HG02623 (cell line): ENCODE results near the gene ATP4B.

ENCODE experiments used
- ATAC-seq: cut with Tn5 transposase; IDR thresholded peaks from one replicate; pipeline ENCODE4 v1.9.1; 2021; ENCODE audit warnings: moderate library complexity; ENCODE audit not compliant: unreplicated experiment

ATP4B gene

GRCh38 chr13:113657851-113658741 lies at the start of gene ATP4B:
ATP4B (minus strand) TSS chr13:113658198; CDS start chr13:113658144, 54 bp downstream.
- no peak for ATAC-seq

- no peak for ATAC-seq
Observed at GRCh38 chr13:113672002-113672651, 14.1 kb upstream of the ATP4B start.

DNA sequence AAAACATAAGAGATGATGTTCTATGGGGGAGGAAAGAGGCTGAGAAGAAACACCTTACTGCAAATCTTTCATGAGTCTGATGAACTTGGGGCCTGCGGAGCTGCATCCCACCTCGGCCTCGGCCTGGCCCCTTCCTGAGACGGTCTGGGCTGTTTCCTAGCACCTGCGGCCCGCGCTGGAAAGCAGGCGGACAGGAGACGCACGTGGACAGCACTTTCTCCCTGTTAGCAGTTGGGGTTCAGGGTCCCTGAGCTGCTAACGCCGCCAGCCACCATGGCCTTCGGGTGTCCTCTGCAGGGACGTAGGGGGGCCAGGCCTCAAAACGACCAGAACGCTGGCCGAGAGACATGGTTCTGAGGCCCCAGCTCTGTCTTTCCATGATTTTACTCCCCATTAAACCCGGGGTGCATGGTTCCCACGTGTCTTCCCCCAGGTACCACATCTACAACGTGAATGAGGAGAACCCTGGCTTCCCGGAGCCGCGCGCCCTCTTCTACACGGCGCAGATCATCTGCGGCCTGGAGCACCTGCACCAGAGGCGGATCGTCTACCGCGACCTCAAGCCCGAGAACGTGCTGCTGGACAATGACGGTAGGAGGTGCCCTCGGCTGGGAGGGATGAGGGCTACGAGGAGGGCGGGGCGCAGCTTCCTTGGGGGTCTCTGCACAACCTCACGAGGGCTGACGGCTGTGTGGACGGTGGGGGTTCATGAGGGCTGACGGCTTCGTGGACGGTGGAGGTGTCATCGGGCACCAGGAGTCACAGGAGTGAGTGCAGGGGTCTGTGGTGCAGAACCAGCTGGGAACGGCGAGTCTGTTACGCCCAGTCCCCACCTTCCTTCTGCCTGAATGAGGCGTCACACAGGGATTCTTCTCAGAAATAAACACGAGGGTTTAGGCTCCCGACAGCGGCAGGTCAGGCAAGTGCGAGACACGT lies 13.3 kb upstream of the ATP4B start:
- no peak for ATAC-seq

DNA sequence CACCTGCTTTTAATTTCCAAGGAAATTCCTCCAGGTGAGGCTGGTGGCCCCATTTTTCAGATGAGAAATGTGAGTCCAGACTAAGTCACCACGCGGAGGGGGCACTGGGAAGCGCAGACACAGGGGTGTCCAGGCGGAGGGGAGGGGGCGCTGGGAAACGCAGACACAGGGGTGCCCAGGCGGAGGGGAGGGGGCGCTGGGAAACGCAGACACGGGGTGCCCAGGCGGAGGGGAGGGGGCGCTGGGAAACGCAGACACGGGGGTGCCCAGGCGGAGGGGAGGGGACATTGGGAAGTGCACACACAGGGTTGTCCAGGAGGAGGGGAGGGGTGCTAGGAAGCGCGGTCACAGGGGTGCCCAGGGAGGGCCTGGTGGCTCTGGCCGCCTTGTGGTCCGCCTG lies 12.5 kb upstream of the ATP4B start:
- ATAC-seq: no peak

DNA sequence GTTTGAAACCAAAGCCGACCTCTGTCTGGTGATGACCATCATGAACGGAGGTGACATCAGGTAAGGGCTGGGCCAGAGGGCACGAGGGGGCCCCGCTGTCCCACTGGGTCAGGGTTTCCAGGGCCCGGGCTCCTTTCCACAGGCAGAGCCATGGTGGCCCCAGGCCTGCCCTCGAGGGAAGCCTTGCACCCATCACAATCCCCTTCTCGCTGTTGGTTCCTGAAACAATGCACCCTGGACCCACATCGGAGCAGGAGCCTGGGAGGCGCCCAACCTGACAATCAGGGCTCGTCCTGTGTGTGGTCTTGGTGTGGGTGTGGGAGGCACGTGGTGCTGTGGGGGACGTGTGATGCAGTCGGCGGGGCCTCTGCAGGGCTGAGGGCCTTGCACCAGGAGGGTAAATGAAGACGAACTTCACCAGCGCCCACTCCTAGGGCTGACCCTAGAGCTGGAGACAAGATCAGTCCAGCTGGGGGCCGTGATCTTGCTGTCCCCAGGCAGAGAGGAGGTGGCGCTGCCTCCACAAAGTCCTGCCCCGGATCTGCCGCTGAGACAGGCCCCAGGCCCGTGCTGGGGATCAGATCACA lies 11.8 kb upstream of the ATP4B start:
- ATAC-seq: no peak

DNA sequence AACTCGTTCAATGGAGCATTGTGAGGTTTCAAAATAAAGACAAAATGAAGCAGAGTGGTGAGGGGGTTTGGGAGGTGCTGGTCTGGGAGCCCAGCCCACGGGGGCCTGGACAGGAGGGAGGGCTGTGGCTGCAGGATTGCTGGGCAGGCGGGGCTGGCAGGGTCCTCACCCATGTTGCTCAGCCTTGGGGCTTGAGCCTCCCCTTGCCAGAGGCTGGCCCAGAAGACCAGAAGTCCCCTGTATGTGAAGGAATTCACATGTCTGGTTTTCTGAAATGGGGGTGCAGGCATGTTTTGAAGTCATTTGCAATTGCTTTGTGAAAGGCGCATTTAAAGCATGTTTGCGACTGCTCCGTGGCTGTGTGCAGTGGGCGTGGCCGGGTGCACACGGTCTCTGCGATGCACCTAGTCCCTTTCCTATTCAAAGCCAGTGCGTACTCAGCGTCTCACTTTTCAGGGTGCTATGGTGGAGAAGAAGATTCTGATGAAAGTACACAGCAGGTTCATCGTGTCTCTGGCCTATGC lies 11.3 kb upstream of the ATP4B start:
- ATAC-seq: no peak

DNA sequence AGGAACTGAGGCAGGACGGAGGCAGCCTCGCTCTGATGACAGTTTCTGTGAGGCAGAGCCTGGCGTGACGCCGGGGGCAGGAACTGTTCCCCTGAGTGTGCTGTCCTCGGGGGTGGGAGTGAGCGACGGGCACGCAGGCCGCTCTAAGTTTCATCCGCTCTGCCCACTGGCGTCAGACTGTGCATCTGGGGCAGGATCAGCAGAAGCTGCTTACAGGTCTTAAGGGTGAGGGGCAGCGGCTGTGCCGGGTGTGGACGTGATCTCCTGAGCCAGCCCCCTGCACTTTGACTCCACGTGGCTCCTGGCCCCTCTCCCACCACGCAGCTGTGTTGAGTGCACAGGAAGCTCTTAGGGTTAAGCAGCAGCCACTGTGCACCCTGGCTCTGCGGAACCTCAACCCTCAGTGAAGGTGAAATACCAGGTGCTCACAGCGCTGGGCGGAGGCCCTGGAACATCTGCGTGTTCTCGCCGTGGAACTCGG lies 10.5 kb upstream of the ATP4B start:
- no peak for ATAC-seq

GRCh38 chr13:113667771-113668490 lies 9.9 kb upstream of the ATP4B start:
- no peak for ATAC-seq

DNA sequence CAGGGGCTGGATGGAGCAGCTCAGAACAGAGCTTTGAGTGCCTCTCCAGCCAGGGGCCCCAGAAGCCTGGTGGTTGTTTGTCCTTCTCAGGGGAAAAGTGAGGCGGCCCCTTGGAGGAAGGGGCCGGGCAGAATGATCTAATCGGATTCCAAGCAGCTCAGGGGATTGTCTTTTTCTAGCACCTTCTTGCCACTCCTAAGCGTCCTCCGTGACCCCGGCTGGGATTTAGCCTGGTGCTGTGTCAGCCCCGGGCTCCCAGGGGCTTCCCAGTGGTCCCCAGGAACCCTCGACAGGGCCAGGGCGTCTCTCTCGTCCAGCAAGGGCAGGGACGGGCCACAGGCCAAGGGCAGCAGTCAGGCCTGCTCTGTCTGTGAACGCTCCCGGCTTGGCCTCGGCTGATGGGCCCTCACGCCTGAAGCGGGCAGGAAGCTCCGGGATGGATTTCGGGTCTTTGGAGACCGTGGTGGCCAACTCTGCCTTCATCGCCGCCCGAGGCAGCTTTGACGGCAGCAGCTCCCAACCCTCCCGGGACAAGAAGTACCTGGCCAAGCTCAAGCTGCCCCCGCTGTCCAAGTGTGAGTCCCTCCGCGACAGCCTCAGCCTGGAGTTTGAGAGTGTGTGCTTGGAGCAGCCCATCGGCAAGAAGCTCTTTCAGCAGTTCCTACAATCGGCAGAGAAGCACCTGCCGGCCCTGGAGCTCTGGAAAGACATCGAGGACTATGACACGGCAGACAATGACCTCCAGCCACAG lies 9.1 kb upstream of the ATP4B start, which contains the start of gene GRK1:
GRK1 (plus strand) TSS at position 269 of the 751 bp plus-strand sequence; CDS start at position 437, 168 bp downstream.
- no peak for ATAC-seq

- ATAC-seq: no peak
Observed at GRCh38 chr13:113666329-113666670, 8.3 kb upstream of the ATP4B start.

- no peak for ATAC-seq
Observed at GRCh38 chr13:113665597-113666328, 7.8 kb upstream of the ATP4B start.

DNA sequence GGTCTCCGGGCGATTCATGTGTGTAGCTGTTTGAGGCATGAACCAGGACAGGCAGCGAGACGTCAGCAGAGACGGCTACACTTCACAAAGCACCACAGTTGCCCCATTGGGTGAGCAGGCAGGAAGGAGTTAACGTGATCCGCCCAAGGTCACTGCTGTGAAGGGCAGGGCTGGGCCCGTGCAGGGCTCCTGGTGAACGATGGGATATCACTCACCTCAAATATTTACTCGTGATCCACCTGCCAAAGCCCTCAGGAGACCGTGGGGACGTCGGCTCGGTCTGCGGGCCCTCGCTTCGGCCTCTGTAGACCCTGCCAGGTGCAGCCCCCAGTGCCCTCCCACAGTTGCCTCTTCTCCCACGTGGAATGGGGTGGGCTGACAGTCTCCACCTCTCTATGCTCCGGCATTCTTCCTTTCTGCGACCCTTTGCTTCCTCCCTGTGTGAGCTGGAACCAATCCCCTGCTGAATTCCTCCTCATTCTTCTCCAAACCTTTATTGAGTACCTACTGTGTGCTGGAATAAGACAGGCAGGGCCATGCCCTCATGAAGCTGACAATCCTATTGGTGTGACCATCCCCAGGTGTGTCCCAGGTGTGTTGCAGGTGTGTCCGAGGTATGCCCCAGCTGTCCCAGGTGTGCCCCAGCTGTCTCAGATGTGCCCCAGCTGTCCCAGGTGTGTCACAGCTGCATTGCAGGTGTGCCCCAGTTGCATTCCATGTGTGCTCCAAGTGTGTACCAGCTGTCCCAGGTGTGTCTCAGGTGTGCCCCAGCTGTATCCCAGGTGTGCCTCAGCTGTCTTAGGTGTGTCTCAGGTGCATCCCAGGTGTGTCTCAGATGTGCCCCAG lies 7.0 kb upstream of the ATP4B start:
- ATAC-seq: no peak

DNA sequence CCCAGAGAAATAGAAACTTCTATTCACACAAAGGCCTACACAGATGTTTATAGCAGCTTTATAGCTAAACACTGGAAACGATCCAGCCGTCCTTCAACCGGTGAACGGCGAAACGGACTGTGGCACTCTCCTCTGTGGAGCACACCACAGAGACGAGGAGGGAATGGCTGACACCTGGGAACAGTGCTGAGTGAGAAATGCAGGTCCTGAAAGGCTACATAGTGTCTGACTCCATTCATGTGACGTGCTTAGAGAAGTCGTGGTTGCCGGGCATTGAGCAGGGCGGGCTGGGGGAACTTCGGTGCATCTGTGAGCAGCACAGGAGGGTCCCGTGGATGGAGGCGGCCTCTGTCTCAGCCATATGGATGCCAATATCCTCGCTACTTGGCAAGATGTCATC lies 5.9 kb upstream of the ATP4B start:
- no peak for ATAC-seq

GRCh38 chr13:113661509-113661908 lies 3.5 kb upstream of the ATP4B start:
- no peak for ATAC-seq

GRCh38 chr13:113660066-113660465 lies 2.1 kb upstream of the ATP4B start:
- ATAC-seq: no peak

DNA sequence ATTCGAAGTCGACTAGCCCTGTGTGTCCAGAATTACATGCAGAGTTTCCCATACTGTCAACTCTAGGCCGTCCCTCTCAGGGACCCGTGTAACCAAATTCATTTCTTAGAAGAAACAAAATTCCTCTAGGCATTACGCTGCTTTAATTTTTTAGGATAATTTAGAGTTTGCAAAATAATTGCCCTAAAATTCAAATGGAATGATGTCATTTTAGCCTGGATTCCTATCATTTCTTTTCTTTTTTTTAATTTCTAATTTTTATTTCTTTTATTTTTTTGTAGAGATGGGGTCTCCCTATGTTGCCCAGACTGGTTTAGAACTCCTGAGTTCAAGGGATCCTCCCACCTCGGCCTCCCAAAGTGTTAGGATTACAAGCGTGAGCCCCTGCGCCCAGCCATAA lies 1.3 kb upstream of the ATP4B start:
- no peak for ATAC-seq

DNA sequence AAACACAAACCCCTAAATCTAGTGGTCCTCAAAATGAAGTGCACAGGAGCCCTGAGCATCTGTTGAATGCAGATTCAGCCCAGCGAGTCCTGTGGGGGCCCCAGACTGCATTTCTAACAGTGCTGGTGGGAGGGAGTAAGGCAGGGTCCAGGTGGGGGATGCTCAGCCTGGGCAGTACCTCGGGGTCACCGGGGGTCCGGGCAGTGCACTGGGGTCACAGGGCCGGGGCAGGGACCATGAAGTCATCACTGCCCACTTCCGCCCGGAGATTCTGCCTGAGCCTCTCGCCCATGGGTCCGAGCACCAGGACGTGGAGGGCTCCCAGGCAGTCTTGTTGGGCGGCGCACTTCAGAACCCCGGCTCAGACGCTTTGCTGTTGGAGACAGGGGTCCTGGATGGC lies 838 bp upstream of the ATP4B start:
- ATAC-seq: no peak
